Activated gamma-delta T cell treated with Interleukin-2 at 50 U/mL for 16 hours (primary cell): ENCODE results near the gene OCA2.

Experiments used
- DNase-seq: peaks from one replicate; pipeline ENCODE4 v3.0.0-alpha.2; 2020

The OCA2 gene

DNA sequence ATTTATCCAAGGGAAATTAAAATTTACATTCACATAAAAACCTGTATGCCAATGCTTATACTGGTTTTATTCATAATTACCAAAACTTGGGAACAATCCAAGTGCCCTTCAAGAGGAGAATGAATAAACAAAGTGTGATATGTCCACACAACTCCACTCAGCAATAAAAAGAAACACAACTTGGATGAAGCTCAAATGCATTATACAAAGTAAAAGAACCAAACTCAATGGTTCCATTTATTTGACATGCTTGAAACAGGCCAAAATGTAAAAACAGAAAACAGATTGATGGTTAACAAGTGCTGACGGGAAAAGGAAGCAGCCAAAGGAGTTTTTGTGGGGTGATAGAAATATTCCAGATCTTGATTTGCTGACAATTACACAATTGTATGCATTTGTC, 23.5 kb downstream of the OCA2 start:
- DNase-seq: no peak

DNA sequence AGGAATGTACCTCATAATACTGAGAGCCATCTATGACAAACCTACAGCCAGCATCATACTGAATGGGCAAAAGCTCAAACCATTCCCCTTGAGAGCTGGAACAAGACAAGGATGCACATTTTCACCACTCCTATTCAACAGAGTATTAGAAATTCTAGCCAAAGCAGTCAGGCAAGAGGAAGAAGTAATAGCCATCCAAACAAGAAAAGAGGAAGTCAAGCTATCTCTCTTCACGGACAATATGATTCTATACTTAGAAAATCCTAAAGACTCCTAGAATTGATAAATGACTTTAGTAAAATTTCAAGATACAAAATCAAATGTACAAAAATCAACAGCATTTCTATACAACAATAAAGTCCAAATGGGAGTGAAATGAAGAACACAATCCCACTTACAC, 30.2 kb downstream of the OCA2 start:
- no peak for DNase-seq

DNA sequence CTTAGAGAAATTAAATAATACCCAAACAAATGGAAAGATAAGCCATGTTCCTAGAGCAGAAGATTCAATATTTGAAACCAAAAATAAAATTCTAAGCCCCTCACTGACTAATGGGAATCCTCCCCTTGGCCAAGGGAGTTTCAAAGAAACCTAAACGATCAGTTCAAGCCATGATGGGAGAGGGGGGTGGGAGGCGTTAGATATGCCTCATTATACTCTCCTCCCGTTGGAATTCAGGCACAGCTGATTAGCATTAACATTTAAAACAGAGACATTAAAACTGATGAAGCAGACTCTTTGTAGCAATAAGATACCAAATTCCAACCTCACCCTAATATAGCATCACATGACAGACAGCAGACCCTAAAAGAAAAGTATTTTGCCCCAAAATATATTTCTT, 32.9 kb downstream of the OCA2 start:
- DNase-seq: no peak

DNA sequence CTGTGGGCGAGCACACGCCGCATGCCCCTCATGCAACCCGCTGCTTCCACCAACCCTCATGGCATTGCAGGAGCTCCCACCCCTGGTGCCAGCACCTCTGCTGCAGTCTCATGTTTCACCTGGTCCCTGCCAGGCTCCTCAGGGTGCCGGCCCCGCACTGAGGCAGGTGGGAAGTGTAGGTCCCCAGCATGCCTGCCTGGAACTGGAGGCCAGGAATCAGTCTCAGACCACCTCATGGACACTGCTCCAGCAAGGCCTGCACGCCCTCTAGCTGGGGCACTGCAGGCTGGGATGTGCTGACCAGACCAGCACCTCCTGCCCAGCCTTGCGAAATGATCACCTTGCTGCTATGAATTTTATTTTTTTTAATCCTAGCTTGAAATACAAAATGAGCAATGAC, 39.1 kb downstream of the OCA2 start:
- DNase-seq: no peak

DNA sequence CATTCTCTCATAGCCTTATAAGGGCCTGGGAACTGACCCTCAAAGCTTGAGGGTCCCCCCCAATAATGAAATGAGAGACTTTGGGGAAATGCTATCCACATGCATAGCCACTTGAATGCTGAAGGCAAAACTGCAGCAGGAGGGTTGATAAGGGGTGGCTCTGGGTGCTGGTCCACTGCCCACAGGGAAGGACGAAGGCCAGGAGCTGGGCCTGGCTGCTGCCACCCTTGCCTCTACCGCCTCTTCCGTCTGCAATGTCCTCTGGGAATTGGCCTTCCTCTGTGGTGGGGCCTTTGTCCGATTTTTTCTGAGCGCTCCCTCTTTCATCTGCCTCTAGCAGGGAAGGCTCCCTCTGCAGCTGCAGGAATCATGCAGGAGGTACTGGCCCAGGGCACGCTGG, 41.0 kb downstream of the OCA2 start:
- DNase-seq: no peak

DNA sequence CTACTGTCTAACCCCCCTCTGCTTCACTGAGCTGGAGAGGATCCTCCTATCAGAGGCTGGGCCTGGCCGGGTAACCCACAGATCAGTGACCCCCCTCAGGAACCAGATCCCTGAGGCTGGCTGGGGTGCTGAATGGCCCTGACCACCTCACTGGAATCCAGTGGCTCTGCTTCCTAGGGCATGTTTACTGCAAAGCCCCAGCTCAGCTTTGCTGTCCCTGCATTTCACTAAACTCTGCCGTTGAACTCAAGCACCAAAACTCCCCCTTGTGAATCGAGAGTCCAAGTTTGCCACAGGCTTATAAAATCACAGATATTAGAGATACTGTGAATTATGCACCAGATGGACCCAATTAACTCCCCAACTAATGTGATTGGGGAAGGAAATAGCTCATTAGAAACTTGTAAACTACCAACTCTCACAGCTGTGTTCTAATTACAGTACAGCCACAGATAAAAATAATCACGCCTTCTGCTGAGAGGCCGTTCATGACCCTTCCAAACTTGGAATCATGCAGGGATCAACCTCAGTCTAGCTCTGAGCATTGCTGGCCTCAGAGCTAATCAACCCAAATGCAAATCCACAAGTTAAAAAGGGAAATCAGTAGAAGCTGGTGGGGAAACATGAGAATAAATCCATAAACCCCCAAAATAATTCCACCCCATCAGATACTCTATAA, 47.0 kb downstream of the OCA2 start:
- DNase-seq: no peak

DNA sequence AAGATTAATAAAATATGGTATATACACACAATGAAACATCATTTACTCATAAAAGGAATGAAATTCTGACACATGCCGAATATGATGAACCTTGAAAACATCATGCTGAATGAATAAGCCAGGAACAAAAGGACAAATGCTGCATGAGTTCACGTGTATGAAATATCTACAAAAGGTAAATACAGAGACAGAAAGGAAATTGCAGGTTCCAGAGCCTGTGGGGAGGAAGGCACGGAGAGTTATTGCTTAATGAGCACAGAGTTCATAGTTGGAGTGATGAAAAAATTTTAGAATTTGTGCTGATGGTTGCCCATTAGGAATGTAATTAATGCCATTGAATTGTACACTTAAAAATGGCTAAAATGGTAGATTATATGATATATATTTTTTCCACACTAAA, 49.5 kb downstream of the OCA2 start:
- no peak for DNase-seq

DNA sequence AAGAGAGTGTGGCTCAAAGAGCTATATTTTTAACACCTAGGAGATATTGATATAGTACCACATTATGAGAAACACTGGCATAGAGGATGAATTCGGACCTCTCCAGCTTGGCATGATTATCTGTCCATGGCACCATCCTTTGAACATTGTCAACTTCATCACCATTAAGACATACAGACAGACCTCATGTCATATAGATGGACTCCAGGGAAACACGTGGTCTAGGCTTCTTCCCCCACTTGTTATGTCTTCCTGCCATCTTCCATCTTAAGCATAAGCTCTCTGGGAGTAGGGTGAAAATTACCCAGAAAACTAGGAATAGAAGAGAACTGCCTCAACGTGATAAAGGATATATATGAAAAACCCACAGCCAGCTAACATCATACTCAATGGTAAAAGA, 51.8 kb downstream of the OCA2 start:
- DNase-seq: no peak

DNA sequence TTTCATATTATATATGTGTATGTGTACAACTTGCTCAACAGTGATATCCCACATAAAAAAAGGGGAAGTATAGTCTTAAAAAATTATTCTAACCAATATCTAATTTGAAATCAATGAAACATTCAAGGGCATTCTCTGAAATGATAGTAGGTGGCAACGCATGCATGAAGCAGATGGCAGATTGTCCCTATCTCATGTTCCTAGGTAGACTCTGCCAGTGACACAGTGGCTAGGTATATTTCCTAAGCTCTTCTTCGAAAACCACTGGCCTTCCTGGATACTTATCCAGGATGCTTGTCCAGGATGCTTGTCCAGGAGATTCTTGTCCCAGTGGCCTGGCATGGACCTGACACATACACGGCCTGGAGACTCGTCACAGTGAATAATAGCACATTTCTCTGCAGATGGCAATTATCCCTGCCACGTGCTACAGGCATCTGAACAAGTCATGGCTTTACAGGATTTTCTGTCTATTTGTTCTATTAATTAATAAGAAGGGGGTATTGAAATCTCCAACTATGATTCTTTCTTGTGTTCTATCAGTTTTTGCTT, 54.9 kb downstream of the OCA2 start:
- DNase-seq: no peak

DNA sequence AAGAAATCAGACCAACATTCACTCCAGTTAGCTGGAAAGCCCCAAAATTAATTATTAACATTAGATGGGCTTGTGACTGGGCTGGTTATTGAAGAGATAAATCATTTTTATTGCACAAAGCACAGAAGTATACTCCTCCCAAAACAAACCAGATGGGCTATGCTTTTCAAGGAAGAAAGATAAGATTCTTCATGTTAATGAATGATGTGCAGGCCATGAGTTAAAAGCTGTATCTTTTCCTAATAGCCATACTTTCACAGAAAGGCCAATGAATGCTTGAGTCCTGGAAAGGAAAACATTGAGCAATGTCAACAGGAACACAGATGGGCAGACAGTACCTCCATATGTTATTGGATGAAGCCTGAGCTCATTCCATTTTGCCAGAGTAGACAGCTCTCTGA, 55.4 kb downstream of the OCA2 start:
- DNase-seq: no peak

DNA sequence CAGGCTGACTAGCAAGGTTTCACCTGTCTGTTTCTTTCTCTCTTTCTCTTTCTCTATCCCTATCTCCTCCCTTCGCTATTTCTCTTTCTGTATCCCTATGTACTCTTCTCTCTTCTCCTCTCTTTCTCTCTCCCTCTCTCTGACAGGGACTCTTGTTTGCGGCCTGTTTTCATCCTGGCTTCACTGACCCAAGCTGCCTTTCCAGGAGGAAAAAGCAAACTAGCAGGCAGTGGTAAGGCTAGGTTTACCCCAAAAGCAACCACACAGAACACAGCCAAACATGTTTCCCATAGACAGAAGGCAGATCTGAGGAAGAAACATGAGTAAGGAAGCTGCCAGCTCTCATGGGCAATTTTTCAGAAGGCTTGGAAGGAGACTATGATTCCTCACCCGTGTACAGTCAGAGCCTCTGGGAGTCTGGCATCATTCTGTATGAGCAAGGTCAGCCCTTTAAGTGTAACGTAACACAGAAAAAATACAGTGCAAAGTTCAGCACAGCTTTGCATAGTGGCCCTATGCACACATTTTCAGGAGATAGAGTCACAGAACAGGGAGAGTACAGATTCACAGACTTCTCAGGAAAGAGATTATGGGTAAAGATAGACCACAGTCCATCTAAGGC, 61.0 kb downstream of the OCA2 start:
- no peak for DNase-seq

DNA sequence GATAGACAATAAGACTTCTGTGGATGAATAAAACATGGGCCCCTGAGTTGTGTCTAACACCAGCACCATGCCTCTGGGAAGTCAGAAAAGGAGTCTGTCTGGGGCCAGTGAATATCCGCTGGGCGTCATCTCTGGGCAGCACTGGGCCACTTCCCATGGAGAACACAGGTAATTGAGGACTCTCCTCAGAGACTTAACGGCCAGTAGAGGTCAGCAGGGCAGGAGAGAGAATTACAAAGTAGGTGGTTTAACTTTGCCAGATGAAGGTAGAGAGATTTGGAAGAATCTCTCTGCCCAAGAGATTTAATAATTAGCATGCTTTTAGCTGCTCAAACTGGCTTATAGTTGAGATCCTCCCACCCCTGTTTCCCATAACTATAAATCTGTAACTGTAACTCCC, 65.7 kb downstream of the OCA2 start:
- DNase-seq: no peak

DNA sequence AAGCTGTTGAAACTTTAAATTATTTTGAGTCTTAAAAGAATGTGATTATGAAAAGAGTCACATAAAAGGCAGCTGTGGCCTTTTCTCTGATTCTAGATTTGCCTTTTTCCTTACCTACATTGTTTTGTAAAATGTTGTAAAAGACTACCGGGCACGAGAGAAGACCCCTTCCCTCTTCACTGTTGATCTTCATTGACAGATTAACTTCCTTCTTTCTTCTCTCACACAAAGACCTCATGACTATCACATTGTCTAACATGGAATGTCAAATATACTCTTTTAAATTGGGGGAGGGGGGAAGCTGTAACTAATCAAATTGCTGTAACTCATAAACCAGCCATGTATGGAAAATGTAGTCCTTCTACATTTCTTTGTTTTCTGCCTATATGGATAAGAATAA, 68.3 kb downstream of the OCA2 start:
- DNase-seq: no peak

DNA sequence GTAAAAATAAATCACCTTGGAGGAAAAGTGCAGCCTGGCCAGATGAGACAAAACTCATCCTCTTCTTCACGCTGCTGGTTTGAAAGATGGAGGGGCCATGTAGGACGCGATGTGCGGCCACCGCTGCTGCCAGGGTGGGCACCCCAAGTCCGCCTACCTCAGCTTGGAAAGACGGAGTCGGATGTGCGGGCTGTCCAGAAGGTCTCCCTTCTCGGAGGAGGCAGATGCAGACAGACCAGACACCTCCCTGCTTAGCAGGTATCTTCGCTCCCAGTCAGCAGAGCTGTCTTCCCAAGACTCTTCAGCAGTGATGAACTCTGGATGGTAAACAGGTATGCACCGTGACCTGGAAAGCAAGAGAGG, 71.4 kb downstream of the OCA2 start:
- DNase-seq: no peak

DNA sequence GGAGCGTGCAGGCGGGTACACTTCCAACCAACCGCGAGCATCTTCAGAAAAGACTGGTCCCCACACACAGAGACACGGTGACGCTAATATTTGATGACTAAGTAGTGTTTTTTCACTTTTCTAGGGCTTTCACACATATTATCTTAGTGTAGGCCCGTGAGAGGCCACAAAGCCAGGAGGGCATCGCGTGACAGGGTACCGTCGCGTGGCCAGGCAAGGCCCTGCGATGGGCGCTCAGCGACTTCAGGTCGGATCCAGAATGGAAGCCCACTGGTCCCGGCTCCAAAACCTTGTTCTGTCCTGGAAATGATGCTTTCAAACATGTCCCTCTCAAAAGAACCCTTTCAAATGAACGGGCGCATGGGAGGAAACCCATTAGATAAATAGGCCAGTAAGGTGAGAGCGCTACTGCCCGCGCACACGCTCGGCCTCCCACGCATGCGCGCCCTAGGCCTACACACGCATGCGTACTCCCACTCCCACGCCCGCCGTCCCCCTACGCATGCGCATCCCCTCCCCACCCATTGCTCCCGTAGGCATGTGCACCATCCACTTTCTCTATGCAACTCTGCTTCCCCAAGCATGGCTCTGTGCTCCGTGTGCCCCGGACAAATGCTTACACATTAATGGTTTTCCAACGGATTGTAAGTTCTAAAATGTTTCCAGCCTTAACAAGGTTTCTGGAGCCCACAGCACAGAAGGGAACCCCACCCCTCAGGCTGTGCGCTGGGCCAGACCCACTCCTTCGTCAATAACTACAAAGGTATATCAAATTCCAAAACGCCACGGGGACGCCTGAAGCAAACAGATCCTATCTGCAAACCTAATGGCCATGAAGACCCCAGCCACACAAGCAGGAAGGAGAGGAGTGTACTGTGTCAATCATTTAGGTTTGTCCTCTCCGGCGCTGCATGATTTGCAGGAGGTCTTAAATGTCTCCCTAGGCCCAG, 72.1 kb downstream of the OCA2 start:
- no peak for DNase-seq

DNA sequence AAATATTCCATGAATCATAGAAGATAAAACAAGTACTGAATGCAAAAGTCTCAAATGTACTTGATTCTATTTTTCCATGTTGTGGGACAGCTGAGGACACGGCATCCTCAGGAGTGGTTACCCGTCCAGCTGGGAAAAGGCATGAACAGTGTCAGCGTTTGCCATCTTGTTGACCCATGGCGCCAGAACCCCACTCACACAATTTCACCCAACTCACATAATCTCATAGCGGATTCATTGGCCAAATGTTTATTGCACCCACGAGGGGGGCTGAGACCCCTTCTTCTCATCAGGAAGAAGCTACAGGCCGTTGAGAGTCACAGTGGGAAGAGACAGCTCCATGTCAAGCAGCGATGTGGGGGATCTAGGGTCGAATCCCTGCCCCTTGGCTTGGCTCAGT, 72.9 kb downstream of the OCA2 start:
- no peak for DNase-seq

DNA sequence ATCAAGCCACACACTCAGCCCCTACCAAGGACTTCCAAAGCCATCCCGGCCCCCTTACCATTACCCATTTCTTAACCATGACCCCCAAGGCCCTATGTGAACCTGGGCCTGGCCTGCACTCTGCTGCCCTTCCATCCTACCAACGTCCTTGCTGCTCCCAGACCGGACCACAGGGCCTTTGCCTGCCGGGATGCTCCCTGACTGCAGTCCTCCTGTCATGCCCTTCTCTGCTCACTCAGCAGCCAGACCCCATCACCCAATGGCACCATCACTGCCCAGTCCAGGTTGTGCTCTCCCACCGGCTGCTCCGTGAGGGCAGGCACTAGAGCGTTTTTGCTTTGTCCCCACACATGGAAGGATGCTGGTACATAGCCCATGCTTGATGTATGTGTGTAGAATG, 73.7 kb downstream of the OCA2 start:
- no peak for DNase-seq

DNA sequence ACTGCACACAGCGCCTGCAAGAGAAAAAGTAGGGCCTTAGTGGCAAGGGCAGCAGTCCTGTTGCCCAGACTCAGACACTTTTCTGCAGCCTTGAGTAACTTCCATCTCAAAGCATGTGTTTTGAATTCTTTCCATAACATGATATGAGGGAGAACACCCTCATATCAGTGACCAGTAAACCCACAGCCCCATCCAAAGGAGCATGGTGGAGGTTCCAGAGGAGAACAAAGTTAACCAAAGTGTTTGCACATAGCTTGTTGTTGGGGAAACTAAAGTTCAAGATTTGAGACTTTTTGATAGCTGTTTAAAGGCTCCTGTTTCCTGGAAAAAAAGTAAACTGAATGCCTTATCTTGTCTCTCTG, 74.2 kb downstream of the OCA2 start:
- no peak for DNase-seq

DNA sequence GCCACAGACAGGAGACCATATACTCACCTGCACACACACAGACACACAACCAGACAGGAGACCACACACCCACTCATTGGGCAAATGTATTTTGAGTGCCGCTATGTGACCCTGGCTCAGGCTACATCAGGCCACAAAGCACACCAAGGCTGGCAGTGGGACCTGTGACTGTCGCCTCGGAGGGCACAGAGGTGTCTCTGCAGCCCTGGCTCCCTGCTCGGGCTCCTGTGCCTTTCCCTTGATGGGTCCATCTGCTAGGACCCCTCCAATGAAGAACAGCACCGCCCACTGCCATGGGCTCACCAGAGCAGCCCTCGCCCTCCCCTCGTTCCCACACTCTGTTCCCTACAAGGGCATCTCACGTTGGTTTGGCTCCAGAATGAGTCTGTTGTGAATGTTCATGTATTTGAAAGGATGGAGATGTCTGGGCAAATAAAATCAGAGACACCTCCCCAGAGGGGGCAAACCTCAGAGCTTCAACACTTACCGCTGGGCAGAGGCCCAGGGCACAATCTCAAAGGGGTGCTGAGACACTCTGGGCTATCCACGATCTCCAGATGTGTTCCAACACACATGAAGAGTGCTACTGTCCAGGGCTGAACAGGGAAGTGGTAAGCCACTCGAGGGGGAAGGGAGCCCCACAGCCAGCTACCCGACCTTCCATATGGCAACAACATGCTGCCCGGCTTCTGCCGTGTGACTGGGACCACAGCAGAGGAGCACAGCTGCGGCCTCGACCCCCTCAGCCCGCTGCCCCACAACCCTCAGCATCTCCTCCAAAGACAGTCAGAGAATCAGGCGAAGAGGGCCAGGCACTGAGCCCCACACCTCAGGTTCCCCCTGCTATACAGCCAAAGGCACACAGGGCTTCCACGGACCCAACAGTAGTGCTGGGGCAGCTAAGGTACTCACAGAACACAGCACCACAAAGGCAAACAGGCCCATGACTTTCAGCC, 74.9 kb downstream of the OCA2 start:
- DNase-seq: no peak

DNA sequence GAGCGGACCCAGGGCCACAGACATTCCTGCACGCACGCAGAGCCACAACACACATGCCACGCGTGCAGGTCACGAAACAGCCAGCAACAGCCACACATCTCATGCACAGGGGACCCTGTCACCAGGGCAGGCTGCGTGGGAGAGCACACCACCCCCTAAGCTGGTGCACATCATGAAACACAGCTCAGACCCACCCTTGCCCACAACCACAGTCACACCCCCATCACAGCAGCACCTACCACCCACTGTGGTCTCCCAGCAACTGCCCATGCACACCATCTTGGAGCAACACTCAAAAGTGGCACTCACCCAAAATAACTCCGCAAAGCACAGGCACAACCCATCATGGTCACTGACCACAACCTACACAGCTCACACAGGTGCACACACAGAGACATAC, 75.7 kb downstream of the OCA2 start:
- DNase-seq: no peak

DNA sequence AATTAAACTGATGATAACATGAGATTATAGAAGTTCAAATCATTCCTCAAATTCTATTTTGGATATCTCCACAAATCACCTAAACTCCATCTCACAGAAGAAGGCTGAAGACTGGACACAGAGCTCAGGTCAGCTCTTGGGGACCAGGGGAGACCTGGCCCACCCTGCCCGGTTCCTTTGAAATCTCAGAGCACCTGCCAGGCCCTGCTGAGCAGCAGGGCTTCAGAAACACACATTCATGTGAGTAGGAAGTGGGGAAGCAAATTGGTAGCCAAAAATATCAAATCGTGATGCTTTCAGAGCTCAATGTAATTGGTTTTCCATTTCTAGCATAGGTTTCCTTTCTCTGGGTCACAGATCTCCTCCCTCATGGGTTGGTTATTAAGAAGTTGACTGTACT, 76.2 kb downstream of the OCA2 start:
- no peak for DNase-seq

DNA sequence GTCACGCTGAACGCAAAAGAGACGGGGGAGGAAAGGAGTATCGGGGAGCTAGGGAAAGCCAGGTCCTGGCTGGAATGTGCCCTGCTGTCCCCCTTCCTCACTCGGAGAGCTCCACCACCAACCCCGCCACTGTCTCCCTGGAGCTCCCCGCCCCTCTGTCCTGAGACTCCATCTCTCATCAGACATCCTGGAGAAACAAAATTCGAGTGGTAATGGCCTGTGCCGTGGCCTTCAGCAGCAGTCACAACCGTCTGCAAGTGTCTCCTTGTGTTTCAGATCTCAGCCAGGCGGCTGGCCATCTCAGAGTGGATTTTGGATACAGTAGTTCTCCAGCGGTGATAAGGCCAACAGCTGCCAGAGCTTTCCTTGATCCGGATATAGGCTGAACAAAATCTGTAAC, 76.9 kb downstream of the OCA2 start:
- no peak for DNase-seq
